NCI-H446 treated with DMSO at 0.1 percent for 48 hours (cell line): Measurements from ENCODE around the gene SH3PXD2A.
"Not testable (repeated sequence)": the region's sequence is repeated elsewhere in the genome, so short reads cannot be mapped to it uniquely, and the experiment has no call there.

ENCODE experiments used
- DNase-seq: peaks from one replicate; lab custom pipeline; 2025; lab: John Stamatoyannopoulos, UW

The SH3PXD2A gene

DNA sequence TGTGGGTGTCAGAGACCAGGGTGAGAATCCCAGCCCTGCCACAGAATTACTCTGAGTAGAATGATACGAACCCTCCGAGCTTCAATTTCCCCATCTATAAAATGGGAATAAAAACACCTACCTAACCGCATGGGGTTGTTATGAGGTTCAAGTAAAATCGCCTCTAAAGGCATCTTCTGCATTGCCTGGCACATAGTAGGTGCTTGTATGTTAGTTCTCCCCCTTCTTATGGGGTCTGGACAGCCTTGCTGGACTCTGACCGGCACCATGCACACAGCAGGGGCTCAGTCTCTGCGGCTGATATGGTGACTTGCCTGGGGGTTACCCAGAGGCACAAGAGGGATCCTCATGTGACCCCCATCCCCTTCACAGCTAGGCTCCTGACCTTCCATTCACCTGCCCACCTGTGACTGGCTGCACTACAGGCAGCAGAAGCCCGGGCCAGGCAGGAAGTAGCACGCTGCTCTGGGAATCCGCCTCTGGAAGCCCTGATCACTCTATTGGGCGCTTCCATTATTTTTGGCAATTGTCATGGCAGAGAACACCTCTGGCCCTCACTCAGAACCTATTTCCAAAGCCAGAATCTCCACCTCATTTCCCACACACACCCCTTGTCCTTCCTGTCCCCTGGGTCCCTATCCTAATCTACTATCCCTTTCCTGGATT is 6.0 kb downstream of the SH3PXD2A start:
- DNase-seq: no peak

GRCh38 chr10:103847909-103848468 is 7.4 kb downstream of the SH3PXD2A start:
- no peak for DNase-seq

GRCh38 chr10:103847346-103847745 is 8.0 kb downstream of the SH3PXD2A start:
- DNase-seq: no peak

- DNase-seq: no peak
Measured at GRCh38 chr10:103845972-103846371, 9.4 kb downstream of the SH3PXD2A start.

GRCh38 chr10:103845346-103845745 is 10.0 kb downstream of the SH3PXD2A start:
- not testable (repeated sequence) for DNase-seq

DNA sequence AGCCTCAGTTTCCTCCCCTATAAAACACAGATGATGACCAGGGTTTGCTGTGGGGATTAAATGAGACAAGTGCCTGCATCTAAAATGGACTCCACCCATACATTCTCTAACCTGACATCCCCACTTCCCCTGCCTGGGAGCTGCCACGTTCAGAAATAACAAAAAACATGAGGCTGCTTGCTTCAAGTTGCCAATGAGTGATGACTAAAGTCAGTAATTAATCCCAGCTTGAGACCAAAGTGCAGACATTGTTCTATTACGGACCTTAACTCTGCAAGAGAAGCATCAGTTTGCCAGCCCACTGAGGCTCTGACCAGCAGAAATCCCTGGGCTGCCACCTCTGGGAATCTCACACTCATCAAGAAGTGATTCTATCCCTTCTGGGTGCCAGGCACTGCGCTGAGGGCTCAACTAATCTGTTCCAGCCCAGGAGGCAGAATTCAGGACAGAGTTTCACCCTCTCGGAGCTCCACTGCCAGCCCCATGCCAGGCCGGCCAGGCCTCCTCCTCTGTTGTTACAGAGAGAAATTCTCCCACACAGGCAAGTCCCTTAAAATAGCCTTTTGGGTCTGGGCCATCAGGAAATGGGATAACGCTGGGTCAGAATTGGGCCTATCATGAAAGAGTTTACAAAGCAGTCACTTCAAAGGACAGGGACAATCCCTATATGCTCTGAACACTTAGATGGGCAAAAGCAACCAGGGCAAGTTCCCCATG is 11.4 kb downstream of the SH3PXD2A start:
- DNase-seq: no peak

DNA sequence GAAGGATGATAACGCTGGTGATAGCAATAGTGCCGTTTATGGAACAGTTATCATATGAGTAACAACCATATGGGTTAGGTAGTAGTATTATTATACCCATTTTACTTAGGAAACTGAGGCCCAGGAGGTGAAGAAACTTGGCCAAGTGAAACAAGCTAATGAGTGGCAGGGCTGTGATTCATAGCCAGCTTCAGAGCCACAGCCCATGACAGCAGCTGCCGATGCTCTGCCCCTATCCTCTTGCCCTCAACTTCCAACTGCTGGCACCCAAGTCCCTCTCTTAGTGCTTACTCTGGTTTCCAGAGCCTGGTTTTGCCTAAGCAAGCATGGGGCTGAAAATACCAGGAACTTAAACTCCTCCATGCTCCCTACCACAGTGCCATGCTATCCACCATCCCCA is 12.3 kb downstream of the SH3PXD2A start:
- DNase-seq: no peak

GRCh38 chr10:103842605-103843004 is 12.8 kb downstream of the SH3PXD2A start:
- no peak for DNase-seq

- no peak for DNase-seq
Measured at GRCh38 chr10:103841519-103841918, 13.9 kb downstream of the SH3PXD2A start.

DNA sequence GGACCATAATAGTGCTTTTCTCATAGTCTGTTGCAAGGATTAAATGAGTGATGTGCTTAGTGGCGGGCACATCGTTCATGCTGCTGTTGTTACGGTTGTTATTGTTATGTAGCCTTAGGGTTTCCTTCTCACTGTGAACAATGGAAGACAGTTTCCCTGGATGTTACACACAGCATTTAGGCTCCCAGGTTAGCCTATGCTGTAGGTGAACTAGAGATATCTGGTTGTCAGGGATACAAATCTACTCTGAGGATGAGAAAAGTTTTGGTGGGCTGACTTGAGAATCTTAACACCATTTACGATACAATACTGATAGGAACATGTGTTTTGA is 14.7 kb downstream of the SH3PXD2A start:
- DNase-seq: no peak

DNA sequence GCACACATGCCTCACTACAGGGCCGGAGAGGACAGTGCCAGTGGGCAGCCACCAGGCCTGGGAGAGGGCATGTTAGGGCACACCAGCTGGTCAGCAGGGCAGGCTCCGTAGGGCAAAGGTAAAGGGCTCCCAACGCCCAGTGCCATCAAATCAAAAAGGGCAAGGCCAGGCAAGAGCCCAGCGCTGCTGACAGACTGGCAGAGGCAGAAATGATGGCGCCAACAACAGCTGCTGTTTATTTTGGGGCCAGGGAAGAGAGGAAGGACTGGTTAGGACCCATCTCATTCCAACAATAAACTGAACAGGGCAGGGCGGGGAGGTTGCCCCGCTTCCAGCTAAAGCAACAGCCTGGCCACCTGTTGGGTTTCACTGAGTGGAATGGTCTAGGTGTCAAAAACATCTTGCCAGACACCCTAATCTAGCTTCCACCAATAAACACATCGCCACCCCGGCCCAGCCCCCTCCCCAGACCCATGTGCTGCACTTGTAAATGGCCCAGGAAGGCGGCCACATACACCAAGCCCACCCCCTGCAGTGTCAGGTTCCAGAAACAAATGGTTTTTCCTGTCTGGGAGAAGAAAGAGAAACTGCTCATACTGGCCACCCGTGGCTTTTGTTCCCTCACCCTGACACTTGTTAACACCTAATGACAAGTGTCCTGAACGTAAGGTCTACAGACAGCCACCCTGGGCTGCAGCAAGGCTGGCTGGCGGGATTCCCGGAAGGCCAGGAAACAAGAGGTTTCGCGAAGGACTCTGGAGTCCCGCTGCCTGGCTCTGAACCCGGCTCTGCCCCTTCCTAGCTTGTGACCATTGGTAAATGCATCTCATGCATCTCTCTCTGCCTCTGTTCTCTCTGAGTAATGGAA is 15.3 kb downstream of the SH3PXD2A start:
- peak; percentile 44 for DNase-seq

DNA sequence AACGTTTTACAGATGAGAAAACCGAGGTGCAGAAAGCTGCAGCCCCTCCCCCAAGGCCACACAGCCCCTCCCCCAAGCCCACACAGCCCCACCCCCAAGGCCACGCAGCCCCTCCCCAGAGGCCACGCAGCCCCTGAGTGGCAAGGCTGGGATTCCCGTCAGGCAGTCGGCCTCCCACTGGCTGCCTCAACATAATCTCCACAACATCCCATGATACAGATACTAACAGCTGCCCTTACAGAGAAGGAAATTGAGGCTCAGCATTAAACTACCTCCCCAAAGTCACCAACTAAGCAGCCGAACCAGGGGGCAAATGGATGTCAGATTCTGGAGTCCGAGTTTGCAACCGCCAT is 15.9 kb downstream of the SH3PXD2A start:
- no peak for DNase-seq

DNA sequence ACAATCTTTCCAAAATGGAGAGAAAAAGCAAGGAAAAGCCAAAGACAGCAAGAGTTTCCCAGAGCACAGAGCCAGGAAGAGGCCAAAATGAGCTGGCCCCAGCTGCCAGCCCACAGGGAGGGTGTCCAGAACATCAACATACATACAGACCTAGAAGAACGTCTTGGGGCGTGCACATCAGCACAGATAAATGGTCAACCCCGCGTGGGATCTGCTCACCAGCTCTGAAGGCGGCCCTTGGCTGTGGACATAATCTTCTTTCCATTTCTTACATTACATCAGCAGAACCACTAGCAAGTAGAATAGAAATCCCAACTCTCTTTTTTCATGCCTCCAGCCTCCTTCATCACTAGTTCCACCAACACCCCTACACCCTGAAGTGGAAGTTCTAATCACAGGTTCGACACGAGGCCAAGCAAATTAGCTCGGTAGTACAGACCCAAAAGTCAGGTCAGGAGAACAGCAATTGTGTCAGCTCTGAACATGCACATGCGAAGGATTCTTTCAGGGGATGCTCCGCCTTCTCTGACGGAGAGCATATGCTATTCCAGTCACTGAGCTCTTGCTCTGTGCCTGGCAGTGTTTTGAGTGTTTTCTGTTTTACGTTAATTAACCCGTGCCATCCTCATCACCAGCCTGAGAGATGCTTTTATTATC is 16.4 kb downstream of the SH3PXD2A start:
- DNase-seq: no peak

- no peak for DNase-seq
Measured at GRCh38 chr10:103838070-103838395, 17.3 kb downstream of the SH3PXD2A start.

DNA sequence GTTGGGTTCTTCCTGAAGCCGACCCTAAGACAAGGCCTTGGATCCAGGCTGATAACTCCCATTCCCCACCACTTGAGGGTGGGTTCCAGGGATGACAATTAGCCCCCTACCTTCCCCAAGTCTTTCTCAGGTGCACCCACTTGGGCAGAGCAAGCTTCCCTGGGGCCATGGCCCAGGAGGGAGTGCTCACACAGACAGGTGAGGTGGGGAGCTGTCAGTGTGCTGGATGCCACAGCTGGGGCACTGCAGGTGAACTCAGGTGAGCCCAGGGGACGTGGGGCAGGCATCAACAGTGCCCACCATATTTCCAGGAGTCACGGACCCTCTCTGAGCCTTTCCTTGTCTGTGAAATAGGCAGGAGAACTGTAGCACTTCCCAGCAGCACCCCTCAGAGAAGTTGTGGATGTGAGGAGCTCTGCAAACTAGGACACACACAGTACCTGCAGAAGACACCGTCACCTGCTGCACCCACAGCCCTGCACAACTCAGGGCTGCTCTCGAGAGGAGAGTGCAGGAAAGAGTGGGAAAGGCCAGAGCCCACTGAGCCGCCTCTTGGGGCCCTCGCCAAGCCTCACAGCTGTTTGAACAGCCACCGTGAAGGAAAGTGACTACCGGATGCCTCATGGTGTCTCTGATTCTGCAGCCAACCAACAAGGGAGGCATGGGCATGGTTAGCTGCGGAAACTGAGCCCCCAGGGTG is 17.9 kb downstream of the SH3PXD2A start:
- no peak for DNase-seq

- DNase-seq: no peak
Measured at GRCh38 chr10:103836861-103837260, 18.5 kb downstream of the SH3PXD2A start.

- DNase-seq: no peak
Measured at GRCh38 chr10:103836273-103836672, 19.1 kb downstream of the SH3PXD2A start.

DNA sequence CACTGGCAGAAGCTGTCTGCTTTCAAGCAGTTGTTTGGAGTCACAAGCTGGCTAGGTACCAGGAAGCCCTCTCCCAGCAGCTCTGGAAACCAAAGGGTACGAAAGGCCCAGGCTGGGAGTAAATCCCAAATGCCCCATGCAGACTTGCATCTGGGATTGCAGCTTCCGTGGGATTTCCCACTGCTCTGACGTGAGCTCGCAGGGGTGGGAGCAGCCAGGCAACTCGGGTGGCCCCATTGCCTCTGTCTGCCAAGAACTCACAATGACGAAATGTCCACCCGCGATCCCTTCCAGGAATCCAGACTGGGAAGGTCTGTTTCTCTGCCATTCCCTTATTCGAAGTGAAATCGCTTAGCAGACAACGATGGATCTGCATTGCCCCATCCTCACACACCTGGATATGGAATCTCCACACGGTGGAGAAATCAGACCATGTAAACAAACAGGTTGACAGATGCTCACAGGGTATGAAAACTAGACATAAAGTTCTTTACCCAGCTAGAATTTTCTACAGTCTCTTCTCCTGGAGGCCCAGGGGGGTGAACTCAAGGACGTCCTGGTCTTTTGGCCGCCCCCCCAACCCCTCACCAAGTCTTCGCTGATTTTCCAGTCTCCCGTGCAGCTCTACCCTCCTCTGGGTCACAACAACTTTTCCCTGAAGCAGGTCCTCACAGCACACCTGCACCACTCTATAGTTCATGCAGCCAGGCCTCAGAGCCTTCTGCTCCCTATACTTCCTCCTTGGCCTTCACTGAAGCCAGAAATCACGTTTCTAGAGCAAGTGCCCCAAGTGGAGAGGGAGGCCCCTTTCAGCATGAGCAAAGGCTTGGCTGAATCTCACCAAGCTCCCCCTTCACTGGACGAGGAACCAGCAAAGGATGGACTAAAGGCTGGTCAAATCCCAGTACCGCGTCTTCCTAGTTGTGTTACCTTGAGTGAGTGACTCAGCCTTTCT is 20.0 kb downstream of the SH3PXD2A start:
- no peak for DNase-seq

DNA sequence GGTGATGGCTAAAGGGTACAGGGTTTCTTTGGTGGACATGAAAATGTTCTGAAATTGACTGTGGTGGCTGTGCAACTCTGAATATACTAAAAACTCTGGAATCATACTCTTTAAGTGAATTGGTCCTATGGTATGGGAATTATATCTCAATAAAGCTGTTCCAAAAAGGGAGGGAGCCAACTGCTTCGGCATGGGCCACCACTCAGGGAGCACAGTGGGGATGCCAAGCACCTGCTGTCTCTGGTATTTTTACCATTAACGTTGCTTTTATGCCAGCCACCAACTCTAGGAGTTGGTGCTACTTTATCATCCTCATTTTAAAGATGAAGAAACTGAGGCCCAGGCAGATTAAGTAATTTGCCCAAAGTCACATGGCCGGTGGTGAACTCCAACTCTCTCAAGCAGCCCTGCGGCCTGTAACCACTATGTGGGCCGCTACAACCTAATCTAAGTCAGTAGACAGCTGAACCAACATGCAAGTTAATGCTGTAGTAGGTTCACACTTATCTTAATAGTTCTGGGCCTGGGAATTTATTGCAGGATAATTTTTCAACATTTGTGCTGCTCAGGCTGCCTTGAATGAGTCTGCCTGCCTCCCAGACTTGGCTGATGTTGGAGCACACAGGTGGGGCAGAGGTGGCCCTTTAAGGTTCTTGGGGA is 20.8 kb downstream of the SH3PXD2A start:
- DNase-seq: no peak
